GM12891 (cell line): ENCODE data around the gene CMPK1.

Experiments
- PAX5 ChIP-seq: IDR thresholded peaks from 2 replicates; pipeline ENCODE4 v1.6.1; 2011; ENCODE audit warnings: low read length, moderate library complexity, mild to moderate bottlenecking; ENCODE audit not compliant: insufficient read depth, severe bottlenecking
- POLR2A ChIP-seq: IDR thresholded peaks from 2 replicates; pipeline ENCODE4 v1.6.1; 2011; ENCODE audit warnings: low read depth, low read length, control low read depth
- POLR2AphosphoS5 ChIP-seq: IDR thresholded peaks from 2 replicates; pipeline ENCODE4 v1.6.1; 2011; ENCODE audit warnings: low read depth, low read length, control low read depth
- POU2F2 ChIP-seq: IDR thresholded peaks from 2 replicates; pipeline ENCODE4 v1.6.1; 2011; ENCODE audit warnings: low read depth, mild to moderate bottlenecking, control low read depth, low read length, moderate library complexity
- SPI1 ChIP-seq: IDR thresholded peaks from 2 replicates; pipeline ENCODE4 v1.6.1; 2011; ENCODE audit warnings: low read depth, low read length, control low read depth
- TAF1 ChIP-seq: IDR thresholded peaks from 2 replicates; pipeline ENCODE4 v1.6.1; 2011; ENCODE audit warnings: low read depth, low read length, control low read depth

- TF ChIP-seq TAF1 (no peak), PAX5 (no peak), POLR2AphosphoS5 (no peak), POLR2A (no peak), POU2F2 (no peak), SPI1 (no peak)
These were observed 66.2 kb downstream of the CMPK1 start for GRCh38 chr1:47399846-47400155.
